HG03432 (cell line): ENCODE results near the gene FBXW8.

ENCODE experiments used
- ATAC-seq: cut with Tn5 transposase; IDR thresholded peaks from one replicate; pipeline ENCODE4 v1.9.1; 2021; ENCODE audit warnings: mild to moderate bottlenecking, moderate library complexity; ENCODE audit not compliant: unreplicated experiment

The FBXW8 gene

GRCh38 chr12:116885491-116885890 lies 25.3 kb upstream of the FBXW8 start:
- no peak for ATAC-seq

GRCh38 chr12:116887244-116887643 lies 23.5 kb upstream of the FBXW8 start:
- no peak for ATAC-seq

GRCh38 chr12:116887897-116888296 lies 22.9 kb upstream of the FBXW8 start:
- no peak for ATAC-seq

GRCh38 chr12:116890330-116890729 lies 20.4 kb upstream of the FBXW8 start:
- no peak for ATAC-seq

- no peak for ATAC-seq
Observed at GRCh38 chr12:116891019-116891418, 19.7 kb upstream of the FBXW8 start.

- ATAC-seq, result no peak
Observed at GRCh38 chr12:116892349-116893140, 18.2 kb upstream of the FBXW8 start.

GRCh38 chr12:116894913-116895312 lies 15.8 kb upstream of the FBXW8 start:
- ATAC-seq, result no peak

- ATAC-seq, result no peak
Observed at GRCh38 chr12:116896411-116896924, 14.3 kb upstream of the FBXW8 start.

GRCh38 chr12:116897476-116897875 lies 13.3 kb upstream of the FBXW8 start:
- ATAC-seq, result no peak

GRCh38 chr12:116898669-116899068 lies 12.1 kb upstream of the FBXW8 start:
- no peak for ATAC-seq

GRCh38 chr12:116901612-116902011 lies 9.1 kb upstream of the FBXW8 start:
- ATAC-seq, result no peak

- ATAC-seq, result no peak
Observed at GRCh38 chr12:116903818-116904217, 6.9 kb upstream of the FBXW8 start.

- ATAC-seq, result no peak
Observed at GRCh38 chr12:116906285-116906684, 4.5 kb upstream of the FBXW8 start.

- ATAC-seq, result no peak
Observed at GRCh38 chr12:116910280-116910644, 488 bp upstream of the FBXW8 start.

GRCh38 chr12:116915326-116915725 lies 4.6 kb downstream of the FBXW8 start:
- ATAC-seq, result no peak

- ATAC-seq, result no peak
Observed at GRCh38 chr12:116916122-116916521, 5.4 kb downstream of the FBXW8 start.

GRCh38 chr12:116916714-116917114 lies 6.0 kb downstream of the FBXW8 start:
- peak; percentile 68 for ATAC-seq

- no peak for ATAC-seq
Observed at GRCh38 chr12:116918464-116918863, 7.7 kb downstream of the FBXW8 start.

GRCh38 chr12:116919247-116919661 lies 8.5 kb downstream of the FBXW8 start:
- no peak for ATAC-seq

- ATAC-seq, result no peak
Observed at GRCh38 chr12:116919706-116920485, 9.1 kb downstream of the FBXW8 start.

- ATAC-seq, result no peak
Observed at GRCh38 chr12:116920939-116921338, 10.2 kb downstream of the FBXW8 start.
